ENCODE data around the gene GBGT1.
"Not testable (repeated sequence)": the region's sequence is repeated elsewhere in the genome, so short reads cannot be mapped to it uniquely, and the experiment has no call there.

Gene GBGT1

GRCh38 chr9:133173056-133173455 lies 9.3 kb upstream of the GBGT1 start:
- peaks cover 64% of the 10 kb centered on the region for H3K27me3 ChIP-seq (ENCODE audit: insufficient read depth, low read length)
- H3K27ac ChIP-seq (ENCODE audit: low read depth, low read length), result no peak overlapping the region

GRCh38 chr9:133171161-133171961 lies 7.6 kb upstream of the GBGT1 start:
- Histone ChIP-seq H3K27me3 (ENCODE audit: insufficient read depth, low read length) (peaks cover 49% of the 10 kb centered on the region), H3K4me1 (ENCODE audit: control insufficient read depth, insufficient read depth, low read length, unreplicated experiment) (no peaks in the 10 kb centered on the region), H3K4me3 (ENCODE audit: low read depth, low read length) (no peak overlapping the region), H2AFZ (ENCODE audit: low read length, unreplicated experiment) (no peak overlapping the region), H3K79me2 (ENCODE audit: control insufficient read depth, insufficient read depth, low read length, unreplicated experiment) (no peaks in the 10 kb centered on the region), H3K36me3 (ENCODE audit: insufficient read depth, low read length) (no peaks in the 10 kb centered on the region), H3K27ac (ENCODE audit: low read depth, low read length) (no peak overlapping the region)

More at GRCh38 chr9:133173056-133173455, 9.3 kb upstream of the GBGT1 start:
- Histone ChIP-seq H3K4me1 (ENCODE audit: control insufficient read depth, insufficient read depth, low read length, unreplicated experiment) (no peaks in the 10 kb centered on the region), H3K36me3 (ENCODE audit: insufficient read depth, low read length) (no peaks in the 10 kb centered on the region), H2AFZ (ENCODE audit: low read length, unreplicated experiment) (no peak overlapping the region), H3K4me3 (ENCODE audit: low read depth, low read length) (no peak overlapping the region), H3K79me2 (ENCODE audit: control insufficient read depth, insufficient read depth, low read length, unreplicated experiment) (no peaks in the 10 kb centered on the region)

DNA sequence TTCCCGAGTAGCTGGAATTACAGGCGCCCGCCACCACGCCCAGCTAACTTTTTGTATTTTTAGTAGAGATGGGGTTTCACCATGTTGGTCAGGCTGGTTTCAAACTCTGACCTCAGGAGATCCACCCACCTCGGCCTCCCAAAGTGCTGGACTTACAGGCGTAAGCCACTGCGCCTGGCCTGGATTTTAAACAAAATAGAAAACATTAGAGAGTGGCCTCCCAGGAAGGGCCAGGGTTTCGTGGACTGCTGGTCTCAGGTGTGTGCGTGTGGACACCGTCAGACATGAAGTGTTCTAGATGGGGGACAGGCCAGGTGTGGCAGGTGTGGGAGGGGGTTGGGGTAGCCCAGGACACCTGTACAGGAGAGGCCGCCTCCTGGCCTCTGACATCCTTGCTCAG lies 7.0 kb upstream of the GBGT1 start:
- Histone ChIP-seq H3K4me1 (ENCODE audit: control insufficient read depth, insufficient read depth, low read length, unreplicated experiment) (no peaks in the 10 kb centered on the region), H3K79me2 (ENCODE audit: control insufficient read depth, insufficient read depth, low read length, unreplicated experiment) (no peaks in the 10 kb centered on the region), H3K27me3 (ENCODE audit: insufficient read depth, low read length) (peaks cover 44% of the 10 kb centered on the region), H3K36me3 (ENCODE audit: insufficient read depth, low read length) (no peaks in the 10 kb centered on the region), H3K4me3 (ENCODE audit: low read depth, low read length) (no peak overlapping the region), H2AFZ (ENCODE audit: low read length, unreplicated experiment) (no peak overlapping the region), H3K27ac (ENCODE audit: low read depth, low read length) (no peak overlapping the region)

GRCh38 chr9:133169687-133170086 lies 6.0 kb upstream of the GBGT1 start:
- not testable (repeated sequence) for H3K27ac ChIP-seq (ENCODE audit: low read depth, low read length); H2AFZ ChIP-seq (ENCODE audit: low read length, unreplicated experiment); H3K4me1 ChIP-seq (ENCODE audit: control insufficient read depth, insufficient read depth, low read length, unreplicated experiment); H3K4me3 ChIP-seq (ENCODE audit: low read depth, low read length); H3K79me2 ChIP-seq (ENCODE audit: control insufficient read depth, insufficient read depth, low read length, unreplicated experiment); H3K36me3 ChIP-seq (ENCODE audit: insufficient read depth, low read length)
- peaks cover 35% of the 10 kb centered on the region for H3K27me3 ChIP-seq (ENCODE audit: insufficient read depth, low read length)

GRCh38 chr9:133169102-133169501 lies 5.4 kb upstream of the GBGT1 start:
- no peaks in the 10 kb centered on the region for H3K4me1 ChIP-seq (ENCODE audit: control insufficient read depth, insufficient read depth, low read length, unreplicated experiment)
- no peak overlapping the region for H3K4me3 ChIP-seq (ENCODE audit: low read depth, low read length)
- H3K79me2 ChIP-seq (ENCODE audit: control insufficient read depth, insufficient read depth, low read length, unreplicated experiment), result no peaks in the 10 kb centered on the region
- H3K27me3 ChIP-seq (ENCODE audit: insufficient read depth, low read length), result peaks cover 29% of the 10 kb centered on the region
- no peaks in the 10 kb centered on the region for H3K36me3 ChIP-seq (ENCODE audit: insufficient read depth, low read length)
- no peak overlapping the region for H2AFZ ChIP-seq (ENCODE audit: low read length, unreplicated experiment)
- no peak overlapping the region for H3K27ac ChIP-seq (ENCODE audit: low read depth, low read length)

DNA sequence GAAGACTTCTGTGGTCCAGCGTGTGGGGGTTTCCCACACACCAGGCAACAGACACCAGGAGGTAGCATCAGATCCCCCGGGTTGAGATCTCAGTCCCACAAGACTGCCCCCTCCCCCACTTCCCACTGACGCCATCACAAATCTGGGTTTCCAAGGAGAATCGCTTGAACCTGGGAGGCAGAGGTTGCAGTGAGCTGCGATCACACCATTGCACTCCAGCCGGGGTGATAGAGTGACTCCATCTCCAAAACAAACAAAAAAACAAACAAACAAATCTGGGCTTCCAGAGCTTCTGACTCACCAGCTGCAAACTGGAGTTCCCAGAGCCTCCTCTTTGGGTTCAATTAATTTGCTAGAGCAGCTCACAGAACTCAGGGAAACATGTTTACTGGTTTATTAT lies 4.7 kb upstream of the GBGT1 start:
- Histone ChIP-seq H3K27ac (ENCODE audit: low read depth, low read length) (no peak overlapping the region), H3K36me3 (ENCODE audit: insufficient read depth, low read length) (no peaks in the 10 kb centered on the region), H3K4me3 (ENCODE audit: low read depth, low read length) (no peak overlapping the region), H2AFZ (ENCODE audit: low read length, unreplicated experiment) (no peak overlapping the region), H3K27me3 (ENCODE audit: insufficient read depth, low read length) (peaks cover 22% of the 10 kb centered on the region), H3K4me1 (ENCODE audit: control insufficient read depth, insufficient read depth, low read length, unreplicated experiment) (no peaks in the 10 kb centered on the region), H3K79me2 (ENCODE audit: control insufficient read depth, insufficient read depth, low read length, unreplicated experiment) (no peaks in the 10 kb centered on the region)

DNA sequence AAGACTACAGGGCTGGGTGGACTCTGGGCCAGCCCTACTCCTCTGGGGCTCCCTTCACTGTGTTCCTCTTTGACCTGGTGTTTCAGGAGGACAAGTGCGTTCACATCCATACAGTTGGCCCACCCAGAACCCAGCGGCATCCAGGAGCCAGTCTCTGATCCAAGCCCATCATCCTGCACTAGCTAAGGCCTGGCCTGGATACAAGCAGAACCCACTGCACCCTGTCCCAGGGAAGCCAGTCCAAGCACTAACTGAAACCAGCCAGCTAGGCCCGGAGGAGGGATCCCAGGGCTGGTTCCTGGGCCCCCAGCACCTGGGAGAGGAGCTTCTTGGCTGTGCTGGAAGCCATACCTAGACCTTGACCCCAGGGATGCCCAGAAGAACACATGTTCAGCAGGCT lies 4.1 kb upstream of the GBGT1 start:
- Histone ChIP-seq H3K79me2 (ENCODE audit: control insufficient read depth, insufficient read depth, low read length, unreplicated experiment) (no peaks in the 10 kb centered on the region), H3K36me3 (ENCODE audit: insufficient read depth, low read length) (no peaks in the 10 kb centered on the region), H3K27ac (ENCODE audit: low read depth, low read length) (no peak overlapping the region), H2AFZ (ENCODE audit: low read length, unreplicated experiment) (no peak overlapping the region), H3K4me3 (ENCODE audit: low read depth, low read length) (no peak overlapping the region), H3K4me1 (ENCODE audit: control insufficient read depth, insufficient read depth, low read length, unreplicated experiment) (no peaks in the 10 kb centered on the region), H3K27me3 (ENCODE audit: insufficient read depth, low read length) (peaks cover 21% of the 10 kb centered on the region)

GRCh38 chr9:133167096-133167730 lies 3.5 kb upstream of the GBGT1 start:
- Histone ChIP-seq H3K27me3 (ENCODE audit: insufficient read depth, low read length) (peaks cover 17% of the 10 kb centered on the region), H3K79me2 (ENCODE audit: control insufficient read depth, insufficient read depth, low read length, unreplicated experiment) (no peaks in the 10 kb centered on the region), H2AFZ (ENCODE audit: low read length, unreplicated experiment) (no peak overlapping the region), H3K27ac (ENCODE audit: low read depth, low read length) (no peak overlapping the region), H3K4me1 (ENCODE audit: control insufficient read depth, insufficient read depth, low read length, unreplicated experiment) (no peaks in the 10 kb centered on the region), H3K36me3 (ENCODE audit: insufficient read depth, low read length) (no peaks in the 10 kb centered on the region), H3K4me3 (ENCODE audit: low read depth, low read length) (no peak overlapping the region)

DNA sequence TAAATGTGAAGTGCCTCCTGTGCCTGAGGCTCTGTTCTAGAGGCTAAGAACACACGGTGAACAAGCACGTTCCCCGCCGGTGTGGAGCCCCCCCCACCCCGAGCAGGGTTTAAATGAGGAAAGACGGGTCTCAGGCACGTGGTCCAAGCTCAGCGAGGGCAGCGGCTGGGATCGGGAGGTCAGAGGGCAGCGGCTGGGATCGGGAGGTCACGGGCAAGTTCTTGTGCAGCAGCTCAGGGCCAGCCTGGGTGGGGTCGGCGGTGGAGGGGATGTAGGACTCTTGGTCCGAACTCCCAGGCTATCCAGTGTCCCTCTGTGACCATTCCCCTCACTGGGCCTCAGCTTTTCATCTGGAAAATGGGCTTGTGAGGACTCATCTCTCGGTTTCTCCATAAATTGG lies 2.7 kb upstream of the GBGT1 start:
- Histone ChIP-seq H3K79me2 (ENCODE audit: control insufficient read depth, insufficient read depth, low read length, unreplicated experiment) (no peaks in the 10 kb centered on the region), H3K4me1 (ENCODE audit: control insufficient read depth, insufficient read depth, low read length, unreplicated experiment) (no peaks in the 10 kb centered on the region), H2AFZ (ENCODE audit: low read length, unreplicated experiment) (no peak overlapping the region), H3K27me3 (ENCODE audit: insufficient read depth, low read length) (peaks cover 9% of the 10 kb centered on the region), H3K36me3 (ENCODE audit: insufficient read depth, low read length) (no peaks in the 10 kb centered on the region), H3K27ac (ENCODE audit: low read depth, low read length) (no peak overlapping the region), H3K4me3 (ENCODE audit: low read depth, low read length) (no peak overlapping the region)

DNA sequence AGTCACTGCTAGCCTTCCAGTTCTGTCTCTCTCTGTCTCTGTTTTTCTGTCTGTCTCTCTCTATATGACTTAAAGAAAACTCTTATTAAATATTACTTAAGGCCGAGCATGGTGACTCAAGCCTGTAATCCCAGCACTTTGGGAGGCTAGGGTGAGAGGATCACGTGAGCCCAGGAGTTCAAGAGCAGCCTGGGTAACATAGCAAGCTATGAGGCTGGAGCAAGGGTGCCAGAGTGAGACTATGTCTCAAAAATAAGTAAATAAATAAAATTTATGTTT lies 1.7 kb upstream of the GBGT1 start:
- Histone ChIP-seq H3K4me1 (ENCODE audit: control insufficient read depth, insufficient read depth, low read length, unreplicated experiment) (no peaks in the 10 kb centered on the region), H3K79me2 (ENCODE audit: control insufficient read depth, insufficient read depth, low read length, unreplicated experiment) (no peaks in the 10 kb centered on the region), H3K4me3 (ENCODE audit: low read depth, low read length) (no peak overlapping the region), H3K36me3 (ENCODE audit: insufficient read depth, low read length) (no peaks in the 10 kb centered on the region), H3K27me3 (ENCODE audit: insufficient read depth, low read length) (0 out of 2 replicates have a peak, but pooled peaks cover 6% of the 10 kb centered on the region), H3K27ac (ENCODE audit: low read depth, low read length) (no peak overlapping the region), H2AFZ (ENCODE audit: low read length, unreplicated experiment) (no peak overlapping the region)

- Histone ChIP-seq H3K4me1 (ENCODE audit: control insufficient read depth, insufficient read depth, low read length, unreplicated experiment) (no peaks in the 10 kb centered on the region), H3K27ac (ENCODE audit: low read depth, low read length) (no peak overlapping the region), H3K36me3 (ENCODE audit: insufficient read depth, low read length) (no peaks in the 10 kb centered on the region), H3K27me3 (ENCODE audit: insufficient read depth, low read length) (0 out of 2 replicates have a peak, but pooled peaks cover 6% of the 10 kb centered on the region), H2AFZ (ENCODE audit: low read length, unreplicated experiment) (no peak overlapping the region), H3K79me2 (ENCODE audit: control insufficient read depth, insufficient read depth, low read length, unreplicated experiment) (no peaks in the 10 kb centered on the region), H3K4me3 (ENCODE audit: low read depth, low read length) (peak overlapping the region; percentile 82)
These were observed 477 bp upstream of the GBGT1 start for GRCh38 chr9:133164191-133164590.
